ENCODE measurements around the gene S100A5. TPM values are rescaled to one million over a fixed set of nuclear protein-coding genes. Genes with fewer than 3 reads are reported as not detected.

S100A5 gene
- total RNA-seq, 4 donors from 2014 or later, result not detected

GRCh38 chr1:153509036-153509435 is 31.7 kb downstream of the S100A5 start:
- DNase-seq (ENCODE audit: low spot score), result no peak
- no peak for ATAC-seq (ENCODE audit: low FRiP score)
- no peak for TF ChIP-seq CTCF (IDR thresholded peaks at IDR 0.05)

- no peak for TF ChIP-seq CTCF (IDR thresholded peaks at IDR 0.05)
- no peak for DNase-seq (ENCODE audit: low spot score)
- no peak for ATAC-seq (ENCODE audit: low FRiP score)
Measured at GRCh38 chr1:153507926-153508583, 32.7 kb downstream of the S100A5 start.

- DNase-seq (ENCODE audit: low spot score), result peak; percentile 42
- ATAC-seq (ENCODE audit: low FRiP score), result peak; percentile 84
Measured at GRCh38 chr1:153506831-153507413, 33.8 kb downstream of the S100A5 start.

GRCh38 chr1:153506386-153506785 is 34.3 kb downstream of the S100A5 start:
- no peak for ATAC-seq (ENCODE audit: low FRiP score)
- no peak for TF ChIP-seq CTCF (IDR thresholded peaks at IDR 0.05)
- DNase-seq (ENCODE audit: low spot score), result no peak

More at GRCh38 chr1:153506831-153507413, 33.8 kb downstream of the S100A5 start:
- TF ChIP-seq CTCF (IDR thresholded peaks at IDR 0.05), result no peak

GRCh38 chr1:153505576-153505975 is 35.2 kb downstream of the S100A5 start:
- ATAC-seq (ENCODE audit: low FRiP score) (no peak), DNase-seq (ENCODE audit: low spot score) (no peak)
- no peak for TF ChIP-seq CTCF (IDR thresholded peaks at IDR 0.05)

- ATAC-seq (ENCODE audit: low FRiP score), result no peak
- no peak for TF ChIP-seq CTCF (IDR thresholded peaks at IDR 0.05)
- DNase-seq (ENCODE audit: low spot score), result no peak
Measured at GRCh38 chr1:153503766-153504165, 37.0 kb downstream of the S100A5 start.

GRCh38 chr1:153498746-153499145 is 42.0 kb downstream of the S100A5 start:
- no peak for DNase-seq (ENCODE audit: low spot score)
- no peak for TF ChIP-seq CTCF (IDR thresholded peaks at IDR 0.05)
- ATAC-seq (ENCODE audit: low FRiP score), result no peak

Data from omental fat pad (tissue), 4 donors.